Neural cell (in vitro differentiated cells): ENCODE data around the gene MYOM1.

Source experiments
- CTCF ChIP-seq: fragments of 450-650 bp; IDR thresholded peaks from 2 replicates; pipeline ENCODE4 v1.5.1; 2014; ENCODE audit warnings: antibody characterized with exemption, mild to moderate bottlenecking, moderate library complexity; ENCODE audit not compliant: poor library complexity, severe bottlenecking
- EZH2 ChIP-seq: fragments of 200-600, 300-800 bp; shearing (Covaris generic), sonication (generic); IDR thresholded peaks from 2 replicates; pipeline ENCODE4 v1.6.1; 2014; ENCODE audit warnings: antibody characterized with exemption, low read length, borderline replicate concordance, mild to moderate bottlenecking; ENCODE audit not compliant: insufficient read depth, poor library complexity, severe bottlenecking
- MXI1 ChIP-seq: fragments of 450-650 bp; conservative IDR thresholded peaks from 2 replicates; pipeline ENCODE4 v1.6.1; 2014; ENCODE audit warnings: antibody characterized with exemption, mild to moderate bottlenecking; ENCODE audit not compliant: poor library complexity, severe bottlenecking
- POLR2AphosphoS5 ChIP-seq: IDR thresholded peaks from 2 replicates; pipeline ENCODE4 v1.6.1; 2012
- REST ChIP-seq: IDR thresholded peaks from 2 replicates; pipeline ENCODE4 v1.6.1; 2012; ENCODE audit warnings: borderline replicate concordance

GRCh38 chr18:3248062-3248657 is 28.4 kb upstream of the MYOM1 start:
- TF ChIP-seq POLR2AphosphoS5 (no peak), CTCF (no peak), EZH2 (no peak), REST (no peak), MXI1 (no peak)
